Medulla oblongata (tissue), 1 donor: Measurements from ENCODE around the gene GRIN2A.
A peak's percentile ranks its signal among the peaks of the same experiment; 100 is the strongest.

Experiments used
- DNase-seq: peaks from one replicate; pipeline ENCODE4 v3.0.0-alpha.2; 2015; ENCODE audit errors: extremely low spot score

The GRIN2A gene

DNA sequence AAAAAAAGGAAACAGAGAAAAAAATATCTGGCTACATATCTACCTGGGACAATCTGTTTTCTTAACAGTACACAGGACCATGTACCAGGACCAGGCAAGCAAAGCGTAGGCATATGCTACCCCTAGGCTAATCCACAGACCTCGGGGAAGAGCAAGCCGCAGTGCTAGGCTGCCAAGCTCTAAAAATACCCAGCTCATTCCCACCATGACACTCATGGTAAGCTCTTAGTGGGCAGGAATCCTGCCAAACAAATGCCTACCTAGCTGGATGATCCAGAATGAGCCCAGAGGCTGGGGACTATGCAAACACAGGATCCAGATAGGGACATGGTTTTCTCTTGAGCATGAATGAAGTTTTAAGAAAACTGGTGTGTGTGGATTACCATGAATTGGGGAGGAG lies 95.6 kb downstream of the GRIN2A start:
- DNase-seq, result no peak

- DNase-seq, result no peak
Observed at GRCh38 chr16:10085078-10085798, 97.0 kb downstream of the GRIN2A start.

DNA sequence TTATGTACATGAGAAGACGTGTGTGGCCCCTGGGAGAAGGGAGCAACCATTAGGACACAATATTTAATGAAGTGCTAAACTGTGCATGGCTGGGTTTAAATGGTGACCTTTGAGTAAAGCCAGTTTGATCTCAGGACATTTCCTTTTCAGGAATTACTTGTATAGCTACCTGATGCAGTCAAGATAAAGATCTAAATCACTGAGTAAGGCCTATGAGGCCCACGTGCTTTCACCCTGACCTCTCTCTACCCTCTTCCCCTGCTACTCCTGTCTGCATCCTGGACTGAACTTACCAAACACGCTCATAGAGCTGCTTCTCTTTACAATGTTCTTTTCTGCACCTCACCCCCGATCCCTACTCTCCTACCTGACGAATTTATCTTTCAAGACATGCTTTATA lies 98.9 kb downstream of the GRIN2A start:
- no peak for DNase-seq

DNA sequence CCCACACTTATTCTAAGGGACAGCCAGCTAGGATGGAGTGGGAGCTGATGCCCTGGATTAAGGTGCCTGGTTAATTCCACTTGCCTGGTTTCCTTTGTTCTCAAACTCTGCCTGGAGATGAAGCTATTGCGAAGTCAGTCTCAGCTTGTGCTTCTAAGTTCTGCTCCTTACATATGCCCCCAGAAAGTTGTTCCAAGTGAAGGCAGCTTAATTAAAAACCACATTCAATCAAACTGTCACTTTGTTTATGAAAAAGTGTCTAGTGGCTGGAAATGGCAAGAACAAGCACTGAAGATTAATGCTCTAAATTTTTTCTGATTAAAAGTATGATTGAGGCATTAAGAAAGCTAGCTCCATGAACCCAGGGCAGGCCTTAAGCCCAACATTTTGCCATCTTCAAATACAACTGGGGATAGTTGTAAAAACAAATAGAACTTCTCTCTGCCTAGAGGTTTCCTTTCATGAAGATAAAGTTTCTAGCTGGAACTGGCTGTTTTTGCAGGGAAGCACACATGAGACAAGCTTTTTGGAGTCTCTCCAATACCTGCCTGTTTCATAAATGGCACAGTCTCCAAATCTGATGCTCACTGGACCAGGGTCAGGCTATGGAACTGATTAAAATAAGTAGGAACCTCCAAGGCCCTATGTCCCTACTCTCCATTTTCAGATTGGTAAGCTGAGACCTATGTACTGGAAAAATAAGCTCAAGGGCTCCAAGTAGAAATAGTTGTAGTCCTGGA lies 100.9 kb downstream of the GRIN2A start:
- no peak for DNase-seq

GRCh38 chr16:10080051-10080772 lies 102.0 kb downstream of the GRIN2A start:
- peak; percentile 48 for DNase-seq

- no peak for DNase-seq
Observed at GRCh38 chr16:10078541-10078949, 103.7 kb downstream of the GRIN2A start.

DNA sequence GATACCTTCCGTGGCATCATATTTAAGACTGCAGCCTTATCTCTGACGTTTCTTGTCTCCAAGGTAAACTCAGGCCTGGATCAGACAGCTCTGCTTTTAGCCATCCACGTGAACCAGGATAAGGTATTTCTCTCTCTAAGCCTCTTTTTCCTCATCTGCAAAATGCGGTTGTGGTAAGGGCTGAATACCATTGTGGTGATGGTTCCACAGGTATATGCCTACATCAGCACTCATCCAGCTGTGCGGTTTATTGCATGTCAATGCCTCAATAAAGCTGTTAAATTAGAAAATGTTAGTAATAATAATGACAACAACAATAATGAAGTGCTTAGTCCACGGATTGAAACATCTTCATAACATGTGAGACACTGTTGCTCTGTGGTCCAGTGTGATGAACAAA lies 104.4 kb downstream of the GRIN2A start:
- DNase-seq, result no peak

DNA sequence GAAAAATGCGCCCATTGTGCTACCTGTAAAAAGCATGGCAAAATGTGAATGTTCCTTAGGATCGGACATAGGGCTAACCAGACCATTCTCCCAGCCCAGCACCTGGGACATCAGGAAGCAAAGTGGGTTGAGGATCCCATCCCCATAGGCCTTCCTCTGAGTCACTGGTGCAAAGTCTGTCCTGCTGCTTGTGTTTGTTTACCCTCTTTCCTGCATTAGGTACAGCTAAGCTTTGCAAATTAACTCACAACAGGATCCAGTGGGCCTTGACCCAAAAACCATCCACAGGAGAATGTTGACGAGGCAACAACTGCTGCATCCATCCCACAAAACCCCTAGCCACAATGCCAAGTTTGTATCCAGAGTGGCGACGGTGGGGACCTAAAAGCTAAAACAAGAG lies 106.2 kb downstream of the GRIN2A start:
- no peak for DNase-seq

- no peak for DNase-seq
Observed at GRCh38 chr16:10070591-10070990, 111.6 kb downstream of the GRIN2A start.

DNA sequence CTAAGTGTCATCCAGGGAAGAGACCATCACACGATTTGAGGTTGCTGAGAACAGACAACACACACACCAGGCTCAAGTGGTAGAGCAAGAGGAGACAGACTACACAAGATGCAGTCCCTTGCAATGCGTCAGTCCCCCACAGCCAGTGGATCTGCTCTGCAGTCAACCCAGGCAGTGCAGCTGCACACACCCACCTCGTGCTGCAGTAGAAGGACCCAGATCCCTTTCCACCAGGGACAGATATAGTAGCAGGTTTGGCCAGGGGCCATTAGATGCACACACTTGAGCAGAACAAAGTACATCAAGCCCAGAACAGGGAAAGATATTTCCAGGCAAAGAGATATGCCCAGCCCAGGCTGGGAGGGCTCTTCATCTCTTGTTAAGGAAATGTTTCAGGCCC lies 112.9 kb downstream of the GRIN2A start:
- no peak for DNase-seq

GRCh38 chr16:10067835-10068234 lies 114.4 kb downstream of the GRIN2A start:
- no peak for DNase-seq

- DNase-seq, result no peak
Observed at GRCh38 chr16:10067406-10067805, 114.8 kb downstream of the GRIN2A start.

DNA sequence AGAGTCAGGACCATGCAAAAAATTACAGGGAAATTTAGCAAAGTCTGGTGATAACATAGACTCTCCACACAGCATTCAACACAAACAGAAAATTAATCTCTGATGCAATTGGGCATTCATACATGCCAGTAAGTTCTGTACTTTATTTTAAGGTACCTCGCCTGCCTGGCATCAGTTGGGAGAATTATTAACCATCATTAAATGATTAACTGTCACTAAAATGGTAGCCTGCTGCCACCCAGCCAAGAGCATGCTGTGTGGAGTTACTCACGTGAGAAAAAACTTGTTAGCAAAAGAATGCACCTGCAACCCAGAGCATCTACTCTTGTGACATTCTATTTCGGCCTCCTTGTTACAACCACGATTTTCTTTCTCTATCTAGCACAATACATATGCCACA lies 117.2 kb downstream of the GRIN2A start:
- no peak for DNase-seq

DNA sequence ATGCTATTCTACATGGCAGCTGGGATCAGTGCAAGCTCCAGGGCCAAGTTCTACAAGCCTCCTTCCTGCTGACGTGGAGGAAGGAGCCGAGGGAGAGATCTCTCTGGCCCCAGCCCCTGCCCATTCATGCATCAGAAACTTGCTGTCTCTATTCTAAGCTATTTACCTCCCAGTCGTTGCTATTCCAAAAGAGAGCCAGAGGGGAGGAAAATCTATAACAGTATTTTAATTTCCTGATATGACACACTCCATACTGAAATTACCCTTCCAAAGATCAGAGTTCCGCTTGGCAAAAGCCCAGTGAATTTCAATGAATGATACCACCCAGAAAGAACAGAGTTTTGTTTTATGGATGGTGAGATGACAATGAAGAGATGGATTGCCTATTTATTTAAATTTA lies 133.4 kb downstream of the GRIN2A start:
- DNase-seq, result no peak

GRCh38 chr16:10045947-10046346 lies 136.3 kb downstream of the GRIN2A start:
- DNase-seq, result no peak

DNA sequence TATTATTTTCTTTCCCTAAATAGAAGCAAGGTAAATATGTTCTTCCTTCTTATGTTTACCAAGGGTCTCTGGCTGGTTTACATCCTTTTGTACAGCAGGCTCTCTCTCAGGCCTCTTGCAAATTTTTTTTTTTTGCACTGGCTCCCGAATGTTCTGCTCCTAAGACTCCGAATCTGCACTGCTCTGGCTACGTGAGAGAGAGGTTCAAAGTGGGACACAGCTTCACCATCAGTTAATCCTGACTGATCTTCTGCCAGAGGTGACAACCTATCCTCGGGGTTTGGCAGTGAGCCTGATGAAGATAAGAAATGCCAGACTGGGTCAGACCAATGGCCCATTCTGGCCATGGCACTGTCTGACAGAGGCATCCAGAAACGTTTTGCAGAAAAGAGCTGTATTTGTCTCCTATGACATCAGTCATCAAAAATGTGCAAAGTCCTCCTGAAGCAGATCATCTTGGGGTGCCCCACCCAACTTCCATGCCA lies 136.9 kb downstream of the GRIN2A start:
- no peak for DNase-seq

DNA sequence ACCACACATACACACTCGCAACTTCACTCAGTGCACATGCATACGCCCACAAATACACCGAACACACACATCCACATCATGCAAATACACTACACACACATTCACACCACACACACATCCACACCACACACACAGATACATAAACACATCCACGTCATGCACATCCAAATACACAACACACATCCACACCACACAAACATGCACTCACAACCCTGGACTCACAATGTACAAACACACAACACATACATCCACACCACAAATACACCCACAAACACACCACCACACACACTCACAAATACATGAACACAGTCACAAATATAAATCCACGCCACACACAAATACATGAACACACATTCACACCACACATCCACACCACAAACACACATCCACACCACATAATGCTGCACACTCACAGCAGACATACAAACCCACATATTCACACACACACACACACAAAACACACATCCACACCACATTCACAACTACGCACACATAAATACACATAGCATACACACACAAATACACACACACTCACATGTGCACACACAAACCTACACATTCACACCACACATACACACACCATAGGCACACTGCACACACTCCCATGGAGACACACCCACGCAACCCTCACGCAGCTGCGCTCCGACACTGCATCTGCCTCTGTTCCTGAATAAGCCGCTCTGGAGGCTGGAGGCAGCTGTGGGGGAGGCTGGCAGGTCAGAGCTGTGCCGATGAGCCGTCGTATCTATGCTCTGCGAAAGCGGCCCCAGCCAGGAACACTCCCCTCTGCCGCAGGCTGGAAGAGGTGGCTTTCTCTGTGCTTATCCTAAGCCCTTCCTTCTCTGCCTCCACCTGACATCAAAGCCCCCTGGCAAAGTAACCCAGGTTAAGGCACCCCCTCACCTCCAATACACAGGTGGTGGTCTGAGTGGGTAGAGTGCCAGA lies 141.8 kb downstream of the GRIN2A start:
- DNase-seq, result no peak

- peak; percentile 81 for DNase-seq
Observed at GRCh38 chr16:10039220-10040096, 142.8 kb downstream of the GRIN2A start.

DNA sequence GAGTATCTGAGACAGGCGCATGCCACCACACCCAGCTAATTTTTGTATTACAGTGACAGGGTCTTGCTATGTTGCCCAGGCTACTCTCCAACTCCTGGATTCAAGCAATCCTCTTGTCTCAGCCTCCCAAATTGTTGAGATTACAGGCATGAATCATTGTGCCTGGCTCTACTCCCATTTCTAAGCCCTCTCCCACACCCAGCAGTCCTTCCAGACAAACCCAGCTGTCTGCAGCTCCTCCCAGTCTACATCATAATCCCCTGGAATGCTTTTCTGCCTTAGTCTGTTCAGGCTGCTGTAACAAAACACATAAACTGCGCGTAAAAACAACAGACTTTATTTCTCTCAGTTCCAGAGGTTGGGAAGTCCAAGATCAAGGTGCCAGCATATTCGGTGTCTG lies 144.5 kb downstream of the GRIN2A start:
- DNase-seq, result no peak

- DNase-seq, result no peak
Observed at GRCh38 chr16:10036956-10037355, 145.3 kb downstream of the GRIN2A start.
